HG02885 (cell line): ENCODE measurements around the gene PERCC1.

Source experiments
- ATAC-seq: cut with Tn5 transposase; IDR thresholded peaks from one replicate; pipeline ENCODE4 v1.9.1; 2021; ENCODE audit warnings: mild to moderate bottlenecking; ENCODE audit not compliant: unreplicated experiment, poor library complexity

The PERCC1 gene

DNA sequence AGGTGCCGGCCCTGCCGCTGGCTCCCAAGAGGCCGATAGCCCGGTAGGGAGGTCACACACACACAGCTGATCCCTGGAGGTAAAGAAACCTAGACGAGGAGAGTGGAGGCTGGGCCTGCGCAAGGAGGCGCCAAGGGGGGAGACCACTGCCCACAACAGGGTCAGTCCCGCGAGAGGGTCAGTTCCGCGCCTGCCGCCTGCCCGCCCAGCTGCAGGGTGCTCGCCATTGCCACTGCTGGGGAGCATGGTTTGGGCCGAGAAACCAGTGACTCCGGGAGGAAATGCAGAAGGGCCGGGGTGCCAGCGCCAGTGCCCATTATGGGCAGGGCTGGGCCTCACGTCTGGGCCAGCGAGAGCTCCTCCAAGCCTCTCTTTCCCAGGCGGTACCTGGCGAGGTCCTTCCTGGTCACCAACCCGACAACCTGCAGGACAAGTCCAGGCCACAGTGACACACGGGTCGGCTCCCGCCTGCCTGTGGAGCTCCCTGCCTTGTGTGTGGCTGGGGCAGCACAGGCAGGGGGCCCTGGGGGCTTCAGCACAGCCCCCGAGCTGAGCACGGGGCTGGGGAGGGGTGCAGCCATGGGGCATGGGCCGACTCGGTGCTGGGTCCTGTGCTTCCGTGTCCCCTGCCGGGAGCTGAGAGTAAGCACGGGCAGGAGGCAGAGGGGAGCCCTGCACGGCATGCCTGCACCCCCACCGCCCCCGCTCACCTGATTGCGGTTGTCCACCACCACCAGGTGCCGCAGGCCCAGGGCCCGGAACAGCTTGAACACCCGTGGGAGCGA is 15.6 kb downstream of the PERCC1 start:
- ATAC-seq, result no peak

DNA sequence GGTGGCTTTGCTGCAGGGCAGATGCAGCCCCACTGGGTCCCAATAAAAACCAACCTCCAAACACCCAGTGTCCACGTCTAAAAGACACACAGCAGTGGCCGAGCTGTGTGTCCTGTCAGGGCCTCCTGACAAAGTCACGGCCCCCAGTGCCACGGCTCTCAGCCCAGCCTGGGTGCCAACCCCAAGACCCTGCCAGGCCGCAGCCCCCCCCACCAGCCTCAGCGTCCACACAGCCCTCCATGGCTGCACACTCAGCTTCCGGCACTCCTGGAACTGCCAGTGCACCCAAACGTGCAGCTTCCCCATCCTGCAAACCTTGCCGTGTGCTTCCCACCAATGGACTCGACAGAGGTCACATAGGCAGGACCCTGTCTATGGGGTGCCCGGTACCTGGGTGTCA is 17.1 kb downstream of the PERCC1 start:
- ATAC-seq, result no peak

DNA sequence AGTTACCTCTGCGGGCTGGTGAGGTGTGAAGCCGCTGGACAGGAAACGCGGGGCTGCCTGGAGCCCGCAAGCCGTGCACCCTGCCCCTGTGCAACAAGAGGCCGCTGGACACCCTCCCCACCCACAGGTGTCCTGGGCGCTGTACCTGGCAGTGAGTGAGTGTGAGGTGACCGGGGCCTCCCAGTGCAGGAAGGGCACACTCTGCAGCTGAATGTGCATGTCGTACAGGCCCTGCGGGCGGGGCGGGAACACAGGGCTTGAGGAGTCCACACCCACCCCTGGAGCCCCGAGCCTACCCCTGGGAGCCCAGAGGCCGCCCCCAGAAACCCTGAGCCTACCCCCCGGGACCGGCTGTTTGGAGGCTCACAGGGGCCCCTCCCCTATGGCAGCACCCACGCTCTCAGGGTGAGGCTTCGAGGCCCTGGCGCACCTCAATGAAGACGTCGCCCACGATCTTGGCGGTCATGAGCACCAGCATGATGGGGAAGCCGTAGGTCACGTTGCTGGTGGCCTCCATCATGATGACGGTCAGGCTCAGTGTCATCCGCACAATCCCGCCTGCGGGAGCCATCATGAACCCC is 17.7 kb downstream of the PERCC1 start:
- no peak for ATAC-seq

DNA sequence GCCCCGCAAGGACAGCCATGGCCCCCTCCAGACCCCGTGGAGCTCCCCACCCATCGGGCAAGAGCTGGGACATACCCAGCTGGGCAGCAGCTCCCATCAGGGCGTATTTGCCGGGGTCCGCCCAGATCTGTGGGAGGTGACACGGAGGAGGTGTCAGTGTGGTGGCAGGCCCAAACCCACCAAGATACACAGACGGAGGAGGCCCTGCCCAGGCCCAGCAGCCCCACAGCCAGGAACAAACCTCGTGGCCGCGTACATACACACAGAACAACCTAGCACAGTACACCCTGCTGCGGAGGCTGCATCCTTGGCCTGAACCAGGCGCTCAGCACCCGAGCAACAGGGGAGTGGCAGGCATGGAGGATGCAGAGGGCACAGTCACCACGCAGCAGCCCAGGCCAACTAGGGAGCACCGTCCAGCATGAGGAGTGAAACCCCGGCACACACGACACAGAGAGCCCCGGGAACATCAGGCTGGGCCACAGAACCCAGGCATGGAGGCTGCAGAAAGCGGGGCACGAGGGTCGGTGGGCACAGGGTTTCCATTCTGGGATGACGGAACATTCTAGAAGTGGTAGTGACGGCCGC is 18.4 kb downstream of the PERCC1 start:
- ATAC-seq, result no peak

DNA sequence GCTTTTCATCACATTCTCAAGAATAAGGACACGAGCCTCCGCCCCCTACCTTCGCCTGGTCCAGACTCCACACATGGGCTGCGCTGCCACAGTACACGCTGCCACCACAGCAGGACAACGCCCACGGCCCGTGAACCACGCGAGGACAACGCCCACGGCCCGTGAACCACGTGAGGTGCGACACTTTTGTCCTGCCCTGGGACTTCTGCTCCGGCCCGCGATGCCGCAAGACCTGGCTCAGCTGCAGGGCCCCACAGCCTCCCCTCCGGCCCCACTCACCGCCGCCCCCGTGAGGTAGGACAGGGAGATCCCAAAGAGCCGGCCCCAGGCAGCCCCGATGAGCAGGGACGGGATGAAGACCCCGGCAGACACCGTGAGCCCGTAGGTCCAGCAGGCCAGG is 19.3 kb downstream of the PERCC1 start:
- no peak for ATAC-seq

DNA sequence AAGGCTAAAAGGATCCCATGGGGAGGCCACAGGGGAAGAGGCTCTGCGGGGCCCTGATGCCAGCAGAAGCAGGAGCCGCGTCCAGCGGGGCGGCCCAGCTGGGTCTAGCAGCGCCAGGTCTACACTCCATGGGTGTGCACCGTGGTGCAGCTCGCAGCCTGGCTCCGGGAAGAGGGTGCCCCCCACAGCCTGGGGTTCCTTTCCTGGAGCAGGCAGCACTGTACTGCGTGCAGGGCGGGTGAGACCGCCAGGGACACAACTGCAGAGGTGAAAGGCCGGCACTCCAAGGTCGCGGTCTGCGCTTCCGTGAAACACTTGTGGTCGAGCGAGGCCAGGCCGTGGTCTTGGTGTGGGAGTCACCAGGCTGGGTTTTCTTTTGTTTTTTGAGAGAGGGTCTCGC is 20.0 kb downstream of the PERCC1 start:
- ATAC-seq, result no peak

DNA sequence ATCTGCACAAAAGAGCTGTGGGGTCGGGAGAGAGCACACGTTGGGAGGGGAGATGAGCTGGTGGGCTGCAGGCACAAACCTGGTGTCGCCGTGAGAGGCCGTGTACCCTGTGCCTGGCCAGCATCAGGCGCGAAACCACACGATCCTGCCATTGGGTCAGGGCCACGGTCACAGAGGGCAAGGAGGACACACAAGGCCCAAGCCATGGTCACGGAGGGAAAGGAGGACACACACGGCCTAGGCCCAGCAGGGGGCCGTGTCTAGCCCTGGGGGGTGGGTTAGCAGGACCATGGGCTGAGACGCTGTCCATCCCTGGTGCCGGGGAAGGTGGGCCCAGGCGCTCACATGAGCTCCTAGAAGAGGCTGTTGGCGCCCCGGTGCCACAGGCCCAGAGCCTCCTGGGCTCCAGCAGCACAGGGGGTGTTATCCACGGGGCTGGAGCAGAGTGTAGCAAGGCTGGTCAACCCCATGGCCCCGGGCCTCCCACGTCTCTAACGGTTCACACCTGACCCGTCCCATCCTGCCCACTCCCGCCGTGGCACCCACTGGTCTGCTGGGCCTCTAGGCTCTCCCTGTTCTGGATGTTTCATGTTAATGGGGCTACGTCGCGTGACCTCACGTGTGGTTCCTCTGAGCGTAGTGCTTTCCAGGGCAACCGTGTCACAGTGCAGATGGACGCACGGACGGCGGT is 21.0 kb downstream of the PERCC1 start:
- no peak for ATAC-seq

DNA sequence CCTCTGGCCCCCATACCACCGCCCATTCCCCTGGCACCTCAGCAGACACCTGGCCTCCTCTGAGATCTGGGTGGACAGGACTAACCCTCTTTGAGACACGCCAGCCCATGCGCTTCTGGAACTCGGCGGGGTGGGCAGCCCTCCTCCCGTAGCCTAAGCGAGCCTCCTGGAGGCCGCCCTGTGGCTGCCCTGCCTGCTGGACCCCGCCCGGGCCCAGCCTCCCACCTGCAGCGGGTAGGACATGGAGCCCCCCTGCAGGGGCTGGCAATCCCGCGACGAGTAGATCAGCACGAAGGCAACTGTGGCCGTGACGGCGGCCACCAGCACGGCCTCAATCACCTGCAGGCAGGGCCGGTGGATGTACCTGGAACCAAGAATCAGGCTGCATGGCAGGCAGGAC is 21.7 kb downstream of the PERCC1 start:
- no peak for ATAC-seq

DNA sequence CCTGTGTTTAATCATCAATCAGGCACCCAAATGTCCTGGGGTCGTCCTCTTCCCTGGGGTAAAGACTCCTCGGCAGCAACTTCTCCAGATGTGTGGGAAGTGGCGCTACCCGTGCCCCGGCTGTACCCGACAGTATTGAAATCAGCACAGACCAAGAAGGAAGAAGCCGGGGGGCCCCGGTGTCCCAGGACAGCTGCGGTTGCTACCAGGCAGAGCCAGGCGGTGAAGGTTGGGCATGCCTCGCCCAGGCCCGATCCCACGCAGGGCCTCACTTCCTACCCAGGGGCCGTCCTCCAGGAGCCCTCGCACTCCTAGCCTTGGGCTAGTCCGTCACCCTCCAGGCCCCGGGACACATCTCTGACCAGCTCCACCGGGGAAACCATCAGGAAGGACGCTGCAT is 22.4 kb downstream of the PERCC1 start:
- ATAC-seq, result no peak

DNA sequence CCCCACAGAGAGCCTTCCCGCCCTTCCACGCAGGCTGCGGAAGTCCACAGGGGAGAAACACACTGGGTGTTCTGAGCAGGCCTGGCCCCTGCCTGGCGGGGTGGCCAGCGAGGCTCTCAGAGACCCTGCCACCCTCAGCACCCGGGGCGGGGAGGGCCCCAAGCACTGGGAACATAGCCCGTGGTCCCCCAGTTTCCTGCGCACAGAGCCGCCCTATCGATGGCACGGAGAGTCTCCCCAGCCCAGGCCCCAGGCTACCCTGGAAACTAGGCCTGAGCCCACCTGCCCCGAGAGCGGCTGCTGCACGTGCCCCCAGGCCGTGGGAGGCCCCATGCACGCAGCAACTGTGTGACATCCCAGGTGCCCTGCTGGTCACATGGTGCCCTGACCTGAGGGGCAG is 23.7 kb downstream of the PERCC1 start:
- ATAC-seq, result no peak

DNA sequence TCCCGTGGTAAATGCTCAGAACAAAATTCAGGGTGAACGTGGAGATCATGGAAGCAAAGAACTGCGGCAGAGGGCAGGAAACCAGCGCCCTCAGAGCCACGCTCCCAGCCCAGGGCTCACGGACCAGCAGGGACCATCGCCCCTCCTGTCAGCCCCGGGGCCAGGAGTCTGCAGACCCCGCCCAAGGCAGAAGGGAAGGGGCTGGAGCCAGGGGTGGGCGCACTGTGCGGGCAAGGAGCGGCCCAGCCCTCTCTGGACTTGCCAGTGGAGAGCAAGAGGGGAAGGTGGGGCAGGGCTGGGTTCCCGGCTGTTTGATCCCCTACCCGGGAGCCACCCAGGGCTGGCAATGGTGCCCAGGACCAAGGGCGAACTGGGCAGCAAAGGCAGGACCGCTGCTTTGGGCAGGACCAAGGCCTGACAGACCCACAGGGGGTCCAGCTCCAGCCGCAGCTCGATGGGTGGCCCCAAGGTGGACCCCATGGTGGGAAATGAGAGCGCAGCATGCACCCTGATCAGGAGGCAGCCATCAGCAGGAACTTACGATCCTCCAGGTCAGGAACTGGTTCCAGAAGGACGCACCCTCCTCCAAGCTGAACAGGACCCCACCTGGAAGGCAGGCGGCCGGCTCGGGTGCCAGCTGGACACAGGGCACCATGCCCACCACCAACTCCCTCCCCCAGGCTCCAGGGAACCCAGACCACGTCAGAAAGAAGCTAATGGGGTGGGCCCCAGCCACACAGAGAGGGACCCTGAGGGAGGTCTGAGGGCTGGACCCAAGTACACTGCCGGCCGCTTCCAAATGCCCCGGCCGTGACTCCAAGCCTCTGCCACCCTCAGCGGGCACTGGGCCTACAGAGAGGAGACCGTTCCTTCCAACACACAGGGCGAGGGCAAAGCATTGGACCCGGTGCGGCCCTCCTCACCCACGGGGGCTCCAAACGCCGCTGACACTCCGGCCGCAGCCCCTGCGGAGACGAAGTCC is 24.6 kb downstream of the PERCC1 start:
- no peak for ATAC-seq

DNA sequence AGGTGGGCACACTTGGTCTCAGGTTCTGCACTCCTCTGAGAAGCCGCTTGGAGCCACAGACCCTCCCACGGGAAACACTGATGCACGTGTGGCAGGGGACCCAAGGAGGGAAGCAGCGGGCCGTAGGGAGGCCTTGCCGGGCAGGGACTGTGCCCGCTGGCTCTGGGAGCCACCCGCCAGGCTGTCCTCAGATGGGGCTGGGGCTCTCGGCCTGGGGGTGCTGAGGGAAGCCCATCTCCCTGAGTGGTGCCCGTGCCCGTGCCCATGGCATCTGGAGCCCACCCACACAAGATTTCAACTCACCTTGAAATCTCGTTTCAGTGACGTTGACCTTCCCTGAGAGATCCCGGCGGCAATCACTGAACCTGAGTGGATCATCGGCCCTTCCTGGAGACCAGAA is 26.1 kb downstream of the PERCC1 start:
- ATAC-seq, result no peak

DNA sequence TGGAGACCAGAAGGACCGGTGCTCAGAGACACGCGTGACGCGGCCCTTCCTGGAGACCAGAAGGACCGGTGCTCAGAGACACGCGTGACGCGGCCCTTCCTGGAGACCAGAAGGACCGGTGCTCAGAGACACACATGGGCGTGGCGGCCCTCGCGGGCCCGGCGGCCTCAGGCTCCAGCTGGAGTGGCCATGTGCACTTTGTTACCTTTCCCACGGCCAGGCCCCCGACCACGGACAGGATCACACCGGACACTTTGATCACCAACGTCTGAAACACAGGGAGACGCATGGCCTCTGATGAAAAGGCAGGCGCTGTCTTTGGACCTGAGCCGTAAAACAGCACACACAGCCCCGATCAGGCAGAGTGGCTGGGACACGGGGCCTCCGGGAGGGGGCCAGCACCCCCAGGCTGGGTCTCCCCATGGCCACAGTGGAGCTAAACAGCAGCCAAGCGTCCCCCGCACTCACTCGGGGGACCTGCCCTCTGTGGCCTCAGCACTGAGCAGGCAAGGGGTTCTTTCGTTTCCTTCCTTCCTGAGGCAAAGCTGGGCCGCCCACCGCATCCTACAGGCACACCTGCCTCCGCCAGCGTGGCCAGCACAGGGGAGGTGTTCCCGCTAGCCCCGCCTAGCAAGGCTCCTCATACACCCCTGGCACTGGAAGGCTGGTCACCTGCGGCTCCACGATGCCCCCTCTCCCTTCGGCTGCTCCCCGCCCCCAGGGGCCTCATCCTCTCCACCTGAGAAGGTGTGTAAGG is 26.8 kb downstream of the PERCC1 start:
- ATAC-seq, result no peak

DNA sequence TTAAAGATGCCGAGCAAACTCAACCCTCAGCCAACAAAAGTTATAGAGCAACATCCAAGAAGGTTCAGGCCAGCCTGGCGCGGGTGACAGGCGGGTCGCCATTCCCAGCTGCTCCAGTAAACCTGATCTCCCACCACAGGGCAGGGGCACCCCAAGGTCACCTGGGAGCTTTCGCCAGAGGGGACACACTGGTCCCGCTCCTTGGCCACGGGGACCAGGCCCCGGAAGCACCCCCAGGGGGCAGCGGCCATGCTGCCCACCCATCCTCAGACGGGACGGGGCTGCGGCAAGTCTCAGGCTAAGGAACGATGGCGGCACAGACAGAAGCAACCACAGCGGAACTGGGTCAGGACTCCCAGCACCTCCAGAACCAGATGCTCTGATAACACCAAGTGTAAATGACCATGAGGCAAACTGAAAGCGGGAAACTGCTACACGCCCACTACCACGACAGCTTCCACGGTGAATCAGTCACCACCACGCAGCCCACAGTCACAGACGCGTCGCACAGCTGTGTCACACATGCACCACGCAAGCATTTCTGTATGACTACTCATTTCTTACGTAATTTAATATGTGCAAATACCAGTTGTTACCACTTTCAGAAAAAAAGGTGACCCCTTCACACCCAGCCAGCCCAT is 27.6 kb downstream of the PERCC1 start:
- ATAC-seq, result no peak

DNA sequence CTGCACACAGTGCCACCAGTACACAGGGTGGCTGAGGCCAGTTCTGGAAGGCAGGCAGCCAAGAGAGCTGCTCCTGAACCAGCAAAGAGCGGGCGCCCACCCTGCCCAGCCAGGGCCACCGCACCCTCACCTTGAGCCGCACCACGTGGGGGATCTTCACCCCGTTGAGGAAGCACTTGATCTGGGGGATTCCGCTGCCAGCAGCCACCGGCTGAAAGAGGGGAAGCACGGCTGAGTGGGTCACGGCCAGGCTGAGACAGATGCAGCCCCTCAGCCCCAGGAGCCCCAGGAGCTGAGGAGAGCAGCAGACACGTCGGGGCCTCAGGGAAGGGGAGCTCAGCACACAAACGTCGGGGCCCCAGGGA is 28.1 kb downstream of the PERCC1 start:
- no peak for ATAC-seq

DNA sequence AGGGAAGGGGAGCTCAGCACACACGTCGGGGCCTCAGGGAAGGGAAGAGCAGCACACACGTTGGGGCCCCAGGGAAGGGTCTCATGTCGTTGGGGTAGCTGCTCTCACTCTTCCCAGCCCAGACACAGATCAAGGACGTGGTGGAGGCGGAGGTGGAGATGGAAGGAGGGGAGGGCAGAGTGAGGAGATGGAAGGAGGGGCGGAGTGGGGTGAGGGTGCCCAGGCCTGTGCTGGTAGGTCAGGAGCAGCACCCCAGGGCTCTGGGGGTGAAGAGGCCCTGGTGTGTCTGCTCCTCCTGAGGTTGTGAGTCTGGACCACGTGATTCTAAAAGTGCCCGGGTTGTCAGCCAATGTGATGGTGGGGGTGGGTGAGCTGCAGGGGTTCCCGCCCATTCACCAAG is 29.1 kb downstream of the PERCC1 start:
- ATAC-seq, result no peak

DNA sequence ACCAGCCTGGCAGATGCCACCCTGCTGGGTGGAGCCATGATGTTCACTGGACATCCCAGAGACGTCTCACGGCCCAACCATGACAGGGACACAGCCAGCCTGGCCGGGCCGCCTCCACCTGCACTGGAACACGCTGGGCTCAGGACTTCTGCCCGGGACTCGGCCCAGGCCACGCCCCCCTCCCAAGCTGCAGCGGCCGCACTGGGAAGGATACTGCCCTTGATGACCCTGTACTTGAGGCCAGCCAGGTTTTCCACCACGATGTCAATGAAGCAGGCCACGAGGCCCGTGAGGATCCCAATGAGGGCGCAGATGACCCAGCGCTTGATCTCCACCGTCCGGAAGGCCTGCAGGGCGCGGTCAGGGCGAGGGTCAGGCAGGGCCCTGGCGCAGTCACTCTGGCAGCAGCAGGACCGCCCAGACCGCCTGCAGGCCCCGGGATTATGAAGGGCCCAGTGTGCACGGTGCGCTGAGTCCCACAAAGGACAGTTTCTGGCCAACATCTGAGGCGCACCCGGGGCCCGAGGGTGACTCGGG is 29.8 kb downstream of the PERCC1 start:
- no peak for ATAC-seq

DNA sequence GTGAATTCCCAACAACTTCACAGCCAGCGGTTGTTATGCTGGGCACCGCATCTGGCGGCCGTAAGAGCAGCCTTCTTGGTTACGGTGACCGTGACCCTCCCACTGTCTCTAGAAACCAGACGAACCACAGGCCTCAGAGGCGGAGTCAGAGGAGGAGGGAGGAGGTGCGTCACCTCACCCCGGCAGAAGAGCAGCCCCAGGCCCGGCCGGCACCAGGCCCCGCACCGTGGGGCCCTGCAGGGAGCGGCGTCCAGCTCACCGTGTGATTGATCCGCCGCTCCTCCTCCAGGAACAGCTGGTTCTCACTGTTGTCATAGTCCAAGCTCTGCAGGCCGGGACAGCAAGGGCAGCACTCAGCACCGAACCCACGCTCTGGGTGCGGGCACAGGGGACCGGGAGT is 30.3 kb downstream of the PERCC1 start:
- ATAC-seq, result no peak
